PFSK-1 (cell line): ENCODE measurements around the gene MRPL27.

Experiments
- FOXP2 ChIP-seq: optimal IDR thresholded peaks from 2 replicates; pipeline ENCODE3; 2011; ENCODE audit warnings: borderline replicate concordance, control low read depth, inconsistent platforms; ENCODE audit not compliant: insufficient read depth; ENCODE audit errors: extremely low read length, extremely low read depth
- POLR2AphosphoS5 ChIP-seq: IDR thresholded peaks from 2 replicates; pipeline ENCODE4 v1.6.1; 2012; ENCODE audit warnings: low read depth, mild to moderate bottlenecking, control low read depth, low read length, moderate library complexity
- SIN3A ChIP-seq: IDR thresholded peaks from 2 replicates; pipeline ENCODE4 v1.6.1; 2012; ENCODE audit warnings: mild to moderate bottlenecking, low read length, moderate library complexity, borderline replicate concordance; ENCODE audit not compliant: insufficient read depth
- TAF1 ChIP-seq: IDR thresholded peaks from 2 replicates; pipeline ENCODE4 v1.6.1; 2012; ENCODE audit warnings: low read length, control low read depth, borderline replicate concordance; ENCODE audit not compliant: insufficient read depth
- TF ChIP-seq, protein P1 (sequence below), 2 experiments: IDR thresholded peaks; 2 replicates each; pipeline versions ENCODE4 v1.6.1 to v1.8.0; 2011 to 2012; ENCODE audit warnings: low read depth in 2 of 2, low read length in 2 of 2, control low read depth in 1 of 2, inconsistent platforms in 1 of 2, mild to moderate bottlenecking in 1 of 2, moderate library complexity in 1 of 2; ENCODE audit not compliant: insufficient read depth in 1 of 2

DNA sequence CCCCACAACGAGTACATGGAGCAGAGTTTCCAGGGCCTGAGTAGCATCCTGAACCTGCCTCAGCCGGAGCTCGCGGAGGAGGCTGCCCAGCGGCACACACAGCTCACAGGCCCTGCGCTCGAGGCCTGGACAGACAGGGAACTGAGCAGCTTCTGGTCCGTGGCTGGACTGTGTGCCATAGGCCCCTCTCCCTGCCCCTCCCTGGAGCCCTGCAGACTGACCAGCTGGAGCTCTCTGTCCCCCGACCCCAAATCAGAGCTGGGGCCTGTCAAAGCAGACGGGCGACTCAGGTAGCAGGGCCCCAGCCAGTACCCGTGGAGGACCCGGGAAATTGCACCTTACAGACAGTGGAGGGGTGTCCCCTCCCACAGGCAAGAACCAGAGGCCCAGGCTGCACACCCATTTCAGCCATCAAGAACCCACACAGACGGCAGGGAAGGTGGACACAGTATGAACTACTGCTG is 13.0 kb downstream of the MRPL27 start:
- TF ChIP-seq SIN3A (no peak), POLR2AphosphoS5 (no peak), TAF1 (no peak), FOXP2 (no peak)
- TF ChIP-seq, protein P1, sequence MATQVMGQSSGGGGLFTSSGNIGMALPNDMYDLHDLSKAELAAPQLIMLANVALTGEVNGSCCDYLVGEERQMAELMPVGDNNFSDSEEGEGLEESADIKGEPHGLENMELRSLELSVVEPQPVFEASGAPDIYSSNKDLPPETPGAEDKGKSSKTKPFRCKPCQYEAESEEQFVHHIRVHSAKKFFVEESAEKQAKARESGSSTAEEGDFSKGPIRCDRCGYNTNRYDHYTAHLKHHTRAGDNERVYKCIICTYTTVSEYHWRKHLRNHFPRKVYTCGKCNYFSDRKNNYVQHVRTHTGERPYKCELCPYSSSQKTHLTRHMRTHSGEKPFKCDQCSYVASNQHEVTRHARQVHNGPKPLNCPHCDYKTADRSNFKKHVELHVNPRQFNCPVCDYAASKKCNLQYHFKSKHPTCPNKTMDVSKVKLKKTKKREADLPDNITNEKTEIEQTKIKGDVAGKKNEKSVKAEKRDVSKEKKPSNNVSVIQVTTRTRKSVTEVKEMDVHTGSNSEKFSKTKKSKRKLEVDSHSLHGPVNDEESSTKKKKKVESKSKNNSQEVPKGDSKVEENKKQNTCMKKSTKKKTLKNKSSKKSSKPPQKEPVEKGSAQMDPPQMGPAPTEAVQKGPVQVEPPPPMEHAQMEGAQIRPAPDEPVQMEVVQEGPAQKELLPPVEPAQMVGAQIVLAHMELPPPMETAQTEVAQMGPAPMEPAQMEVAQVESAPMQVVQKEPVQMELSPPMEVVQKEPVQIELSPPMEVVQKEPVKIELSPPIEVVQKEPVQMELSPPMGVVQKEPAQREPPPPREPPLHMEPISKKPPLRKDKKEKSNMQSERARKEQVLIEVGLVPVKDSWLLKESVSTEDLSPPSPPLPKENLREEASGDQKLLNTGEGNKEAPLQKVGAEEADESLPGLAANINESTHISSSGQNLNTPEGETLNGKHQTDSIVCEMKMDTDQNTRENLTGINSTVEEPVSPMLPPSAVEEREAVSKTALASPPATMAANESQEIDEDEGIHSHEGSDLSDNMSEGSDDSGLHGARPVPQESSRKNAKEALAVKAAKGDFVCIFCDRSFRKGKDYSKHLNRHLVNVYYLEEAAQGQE (IDR thresholded peaks at IDR 0.05; ENCODE audit: insufficient read depth in 1 of 2, low read depth in 2 of 2, low read length in 2 of 2), result no peak
